Calu3 (cell line): ENCODE results near the gene WIPI1. TPM values are rescaled to one million over a fixed set of nuclear protein-coding genes. Genes with fewer than 3 reads are reported as not detected.

Source experiments
- BruUV-seq: library from RNA; stranded (reverse); fragments of 400-500 nt; replicated peaks from 2 replicates; lab custom pipeline; 2021; lab: Mats Ljungman, UMichigan
- CTCF ChIA-PET: fragments of 300-600 bp; sonication (Branson Sonifier 250); formaldehyde crosslinking; loops from one replicate; lab custom pipeline; 2022; ENCODE audit warnings: antibody characterized with exemption; lab: Charles Lee
- DNase-seq: peaks from one replicate; pipeline ENCODE4 v3.0.0; 2022
- H3K27ac Mint-ChIP-seq: one replicate; pipeline ENCODE4 v1.8.0; 2022; ENCODE audit warnings: mixed read lengths; ENCODE audit not compliant: unreplicated experiment
- H3K27me3 Mint-ChIP-seq: one replicate; pipeline ENCODE4 v1.8.0; 2022; ENCODE audit warnings: mixed read lengths; ENCODE audit not compliant: unreplicated experiment
- H3K36me3 Mint-ChIP-seq: one replicate; pipeline ENCODE4 v1.8.0; 2022; ENCODE audit warnings: mild to moderate bottlenecking, moderate library complexity, mixed read lengths; ENCODE audit not compliant: insufficient read depth, unreplicated experiment
- H3K4me1 Mint-ChIP-seq: one replicate; pipeline ENCODE4 v1.8.0; 2022; ENCODE audit warnings: mild to moderate bottlenecking, low read depth, mixed read lengths; ENCODE audit not compliant: unreplicated experiment
- H3K4me3 Mint-ChIP-seq: one replicate; pipeline ENCODE4 v1.8.0; 2022; ENCODE audit warnings: mild to moderate bottlenecking, low read depth, moderate library complexity, mixed read lengths; ENCODE audit not compliant: unreplicated experiment
- H3K9me3 Mint-ChIP-seq: one replicate; pipeline ENCODE4 v1.8.0; 2022; ENCODE audit warnings: low read depth, mixed read lengths; ENCODE audit not compliant: unreplicated experiment
- CTCF ChIP-seq: fragments of 200-600 bp; IDR thresholded peaks from one replicate; pipeline ENCODE4 v1.8.0; 2022; ENCODE audit warnings: antibody characterized with exemption; ENCODE audit not compliant: unreplicated experiment
- intact Hi-C: fragments of 100-400 bp; cut with micrococcal nuclease; formaldehyde crosslinking; loops from one replicate; pipeline ENCODE4 v1.10.0; 2022; ENCODE audit not compliant: unreplicated experiment
- total RNA-seq: library from RNA; stranded (reverse); gene quantifications from 2 replicates; pipeline ENCODE4 v1.2.3, GENCODE V29; 2022

The WIPI1 gene
- total RNA-seq, 1 experiment from 2014 or later: 43.4 TPM

DNA sequence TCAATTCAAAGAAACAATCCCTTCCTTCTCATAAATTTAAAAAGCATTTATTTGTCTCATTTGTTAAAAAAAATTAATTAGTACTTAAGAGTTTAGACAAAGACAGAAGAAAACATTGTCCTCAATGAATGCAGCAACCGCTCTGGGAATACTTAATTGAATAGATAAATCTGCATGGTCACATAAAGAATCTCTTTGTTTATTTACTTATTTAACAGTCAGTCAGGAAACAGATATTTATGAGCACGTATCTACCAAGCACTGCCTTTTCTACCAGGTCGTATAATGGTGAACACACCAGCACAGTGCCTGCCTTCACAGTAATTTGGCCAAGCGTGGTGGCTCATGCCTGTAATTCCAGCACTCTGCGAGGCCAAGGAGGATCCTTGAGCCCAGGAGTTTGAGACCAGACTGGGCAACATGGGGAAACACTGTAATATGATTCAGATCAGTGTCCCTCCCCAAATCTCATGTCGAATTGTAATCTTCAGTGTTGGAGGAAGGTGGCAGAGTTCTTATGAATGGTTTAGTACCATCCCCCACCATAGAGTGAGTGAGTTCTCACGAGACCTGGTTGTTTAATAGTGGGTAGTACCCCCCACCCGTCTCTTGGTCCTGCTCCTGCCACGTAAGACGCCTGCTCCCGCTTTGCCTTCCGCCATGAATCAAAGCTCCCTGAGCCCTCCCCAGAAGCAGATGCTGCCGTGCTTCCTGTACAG lies 8.1 kb downstream of the WIPI1 start:
- intact Hi-C loops: no loop called here
- Mint-ChIP-seq H3K27ac (no peak overlapping the region), H3K36me3 (peaks cover 26% of the 10 kb centered on the region), H3K4me3 (no peak overlapping the region), H3K27me3 (no peaks in the 10 kb centered on the region), H3K9me3 (no peaks in the 10 kb centered on the region), H3K4me1 (no peaks in the 10 kb centered on the region)
- no peak for DNase-seq
- BruUV-seq: no TSS peak
- no peak for TF ChIP-seq CTCF
- CTCF ChIA-PET: no interaction called here

DNA sequence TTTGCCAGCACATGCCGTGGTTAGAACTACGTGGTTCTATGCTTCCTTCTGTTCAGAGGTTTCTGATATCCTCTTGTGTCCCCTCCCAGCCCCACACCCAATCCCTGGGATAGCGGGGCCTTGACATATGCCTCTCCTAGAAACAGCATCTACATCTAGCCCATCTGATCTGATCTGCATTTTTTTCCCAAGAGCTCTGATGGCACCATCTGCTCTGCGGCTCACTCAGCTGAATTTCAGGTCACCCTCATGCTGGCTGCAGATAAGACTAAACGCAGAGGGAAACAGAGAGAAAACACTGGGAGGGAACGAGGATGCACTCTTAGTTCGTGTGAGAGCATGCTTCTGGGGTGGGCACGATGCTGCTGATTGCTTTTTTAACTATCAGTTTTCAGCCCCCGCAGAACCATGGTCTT lies 10.7 kb downstream of the WIPI1 start:
- TF ChIP-seq CTCF: no peak
- H3K36me3 Mint-ChIP-seq: peaks cover 40% of the 10 kb centered on the region
- no TSS peak for BruUV-seq

GRCh38 chr17:68445671-68446070 lies 11.6 kb downstream of the WIPI1 start:
- H3K9me3 Mint-ChIP-seq: no peaks in the 10 kb centered on the region
- intact Hi-C loops: no loop called here

More for the DNA sequence above, 10.7 kb downstream of the WIPI1 start:
- intact Hi-C loops: no loop called here
- Mint-ChIP-seq H3K9me3 (no peaks in the 10 kb centered on the region), H3K4me3 (no peak overlapping the region), H3K4me1 (no peaks in the 10 kb centered on the region), H3K27me3 (no peaks in the 10 kb centered on the region), H3K27ac (no peak overlapping the region)
- CTCF ChIA-PET: interaction anchor here (0.6 kb wide), 1 partner anchor 18 kb away, joined by 3 read pairs; no protein-coding TSS in a partner anchor
- DNase-seq: no peak

DNA sequence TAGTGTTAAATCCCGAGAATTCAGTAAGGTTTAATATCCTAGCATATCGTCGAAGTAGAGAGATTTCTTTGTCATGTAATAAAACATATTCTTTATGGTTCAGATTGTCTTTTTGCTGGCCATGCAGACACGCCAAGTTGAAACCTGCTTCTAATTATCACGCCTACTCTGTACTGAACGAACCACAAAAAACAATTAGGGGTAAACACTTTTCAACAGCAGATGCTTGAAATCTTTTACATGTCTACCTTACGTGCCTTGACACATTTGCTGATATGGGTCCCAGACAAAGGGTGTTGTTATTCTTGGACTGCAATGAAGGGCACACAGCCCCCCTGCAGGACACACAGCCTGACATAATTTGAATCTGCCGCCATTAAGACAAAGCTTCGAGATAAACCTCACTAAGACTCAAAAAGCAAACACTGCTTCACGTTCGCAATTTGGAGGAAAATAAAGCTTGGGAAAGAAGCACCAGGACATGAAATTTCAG lies 13.3 kb downstream of the WIPI1 start:
- BruUV-seq: no TSS peak
- no peaks in the 10 kb centered on the region for H3K9me3 Mint-ChIP-seq
- no peaks in the 10 kb centered on the region for H3K27me3 Mint-ChIP-seq
- CTCF ChIA-PET: no interaction called here
- H3K36me3 Mint-ChIP-seq: peaks cover 33% of the 10 kb centered on the region
- H3K27ac Mint-ChIP-seq: no peak overlapping the region
- TF ChIP-seq CTCF: no peak
- intact Hi-C loops: no loop called here
- no peaks in the 10 kb centered on the region for H3K4me1 Mint-ChIP-seq
- H3K4me3 Mint-ChIP-seq: no peak overlapping the region
- DNase-seq: no peak

More at GRCh38 chr17:68445671-68446070, 11.6 kb downstream of the WIPI1 start:
- no peak for TF ChIP-seq CTCF
- Mint-ChIP-seq H3K4me3 (no peak overlapping the region), H3K27me3 (no peaks in the 10 kb centered on the region), H3K27ac (no peak overlapping the region), H3K4me1 (no peaks in the 10 kb centered on the region), H3K36me3 (peaks cover 42% of the 10 kb centered on the region)
- CTCF ChIA-PET: interaction anchor here (0.7 kb wide), 1 partner anchor 530 kb away, joined by 3 read pairs; no protein-coding TSS in a partner anchor
- no TSS peak for BruUV-seq
- DNase-seq: no peak
